Measurements from ENCODE around the gene GLYATL3. TPM values are rescaled to one million over a fixed set of nuclear protein-coding genes. Genes with fewer than 3 reads are reported as not detected.

The GLYATL3 gene
- total and polyA plus RNA-seq, 2 of the 4 experiments (the other 2 are of a cell fraction): not detected

DNA sequence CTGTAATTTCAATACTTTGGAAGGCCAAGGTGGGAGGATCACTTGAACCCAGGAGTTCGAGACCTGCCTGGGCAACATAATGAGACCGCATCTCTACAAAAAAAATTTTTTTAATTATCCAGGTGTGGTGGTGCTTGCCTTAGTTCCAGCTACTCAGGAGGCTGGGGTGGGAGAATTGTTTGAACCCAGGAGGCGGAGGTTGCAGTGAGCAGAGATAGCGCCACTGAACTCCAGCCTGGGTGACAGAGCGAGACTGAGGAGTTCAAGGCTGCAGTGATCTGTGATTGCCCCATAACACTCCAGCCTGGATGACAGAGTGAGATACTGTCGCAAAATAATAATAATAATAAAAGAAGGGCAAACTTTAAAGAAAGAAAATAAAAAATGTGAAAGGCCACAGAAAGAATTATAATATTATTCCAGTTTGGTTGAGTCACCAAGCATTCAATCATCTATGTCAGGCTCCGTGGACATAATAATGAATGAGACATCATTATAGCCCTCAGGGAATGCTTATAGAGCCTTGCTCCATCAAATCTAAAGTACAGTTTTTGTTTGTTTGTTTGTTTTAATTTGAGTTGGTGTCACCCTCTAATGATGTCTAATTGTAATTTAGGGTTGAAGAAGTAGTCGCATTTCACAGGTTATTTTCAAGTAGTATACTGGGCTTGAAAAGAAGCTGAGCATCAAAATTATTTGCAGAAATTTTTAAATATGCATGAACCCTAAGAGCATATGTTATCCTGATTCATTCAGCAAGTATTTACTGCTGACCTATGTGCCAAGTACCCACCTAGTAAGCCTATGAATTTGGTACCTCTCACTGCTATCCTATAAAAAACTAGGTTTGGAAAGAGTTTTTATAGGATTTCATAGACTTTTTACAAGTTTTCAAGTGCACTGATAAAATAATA is 15.1 kb downstream of the GLYATL3 start:
- Histone ChIP-seq H3K14ac (replicated peaks; ENCODE audit: low read depth, low read length) (no peak overlapping the region), H4K8ac (ENCODE audit: low read depth in 2 of 2, low read length in 2 of 2) (no peak overlapping the region), H3K9me3 (ENCODE audit: control insufficient read depth, insufficient read depth, low read length) (no peaks in the 10 kb centered on the region), H3K36me3 (ENCODE audit: control insufficient read depth, insufficient read depth, low read length) (no peaks in the 10 kb centered on the region), H3K4ac (ENCODE audit: low read depth, low read length) (no peak overlapping the region), H2AK5ac (ENCODE audit: low read depth, low read length) (no peak overlapping the region), H3K27ac (ENCODE audit: insufficient read depth, low read length) (no peak overlapping the region), H2BK20ac (ENCODE audit: low read depth, low read length) (no peak overlapping the region), H3K27me3 (ENCODE audit: control insufficient read depth, insufficient read depth, low read length) (no peaks in the 10 kb centered on the region), H4K20me1 (ENCODE audit: insufficient read depth, low read length) (no peaks in the 10 kb centered on the region), H2AK9ac (replicated peaks; ENCODE audit: low read depth, low read length, poor library complexity) (no peak overlapping the region), H2AFZ (replicated peaks; ENCODE audit: low read length, poor library complexity) (no peak overlapping the region), H3K4me1 (ENCODE audit: control insufficient read depth, insufficient read depth, low read length) (no peaks in the 10 kb centered on the region), H3K79me1 (ENCODE audit: low read depth in 1 of 2, low read length in 2 of 2) (no peaks in the 10 kb centered on the region), H2BK120ac (ENCODE audit: low read depth, low read length) (no peak overlapping the region), H4K5ac (ENCODE audit: low read depth, low read length) (no peak overlapping the region), H3K18ac (ENCODE audit: low read depth, low read length) (no peak overlapping the region), H3K4me3 (ENCODE audit: insufficient read depth, low read depth, low read length) (no peak overlapping the region), H2BK15ac (ENCODE audit: low read depth, low read length) (no peak overlapping the region), H4K91ac (ENCODE audit: insufficient read depth, low read depth, low read length) (no peak overlapping the region), H3K9ac (ENCODE audit: low read depth, low read length) (no peak overlapping the region), H2BK5ac (ENCODE audit: low read depth, low read length, poor library complexity, severe bottlenecking) (no peak overlapping the region), H3K23ac (ENCODE audit: low read depth, low read length) (no peak overlapping the region), H3K4me2 (ENCODE audit: low read depth, low read length) (no peak overlapping the region), H3K9me1 (ENCODE audit: insufficient read depth, low read length) (no peaks in the 10 kb centered on the region), H3K56ac (ENCODE audit: extremely low read depth, insufficient read depth, low read length) (no peak overlapping the region)
- ChIA-PET CTCF (interaction anchor here (1.0 kb wide), 1 partner anchor 18 kb away, joined by 3 read pairs; no protein-coding TSS in a partner anchor), POLR2A (ENCODE audit: unreplicated experiment) (no interaction called here)
- dilution Hi-C loops (cut with HindIII; ENCODE audit: low sequenced_read_pairs, unreplicated experiment) (no loop called here), in situ Hi-C loops (cut with MboI; ENCODE audit: low sequenced_read_pairs) (no loop called here), intact Hi-C loops (cut with micrococcal nuclease) (no loop called here)
- no TSS peak for BruUV-seq (replicated peaks)
- ATAC-seq (ENCODE audit: low read depth) (no peak), DNase-seq (no peak)
- 100% methylated on average over 1 of the region's 8 CpGs; no CpG with 5 or more reads in 1 of the 2 experiments for WGBS, 2 experiments (ENCODE audit: extremely low coverage in 2 of 2, insufficient read length in 1 of 2)
- TF ChIP-seq RCOR1 (IDR thresholded peaks at IDR 0.05; ENCODE audit: insufficient replicate concordance, low read length): no peak
- no peak for TF ChIP-seq FOS (IDR thresholded peaks at IDR 0.05; ENCODE audit: low read depth, low read length)
- TF ChIP-seq, protein P1, sequence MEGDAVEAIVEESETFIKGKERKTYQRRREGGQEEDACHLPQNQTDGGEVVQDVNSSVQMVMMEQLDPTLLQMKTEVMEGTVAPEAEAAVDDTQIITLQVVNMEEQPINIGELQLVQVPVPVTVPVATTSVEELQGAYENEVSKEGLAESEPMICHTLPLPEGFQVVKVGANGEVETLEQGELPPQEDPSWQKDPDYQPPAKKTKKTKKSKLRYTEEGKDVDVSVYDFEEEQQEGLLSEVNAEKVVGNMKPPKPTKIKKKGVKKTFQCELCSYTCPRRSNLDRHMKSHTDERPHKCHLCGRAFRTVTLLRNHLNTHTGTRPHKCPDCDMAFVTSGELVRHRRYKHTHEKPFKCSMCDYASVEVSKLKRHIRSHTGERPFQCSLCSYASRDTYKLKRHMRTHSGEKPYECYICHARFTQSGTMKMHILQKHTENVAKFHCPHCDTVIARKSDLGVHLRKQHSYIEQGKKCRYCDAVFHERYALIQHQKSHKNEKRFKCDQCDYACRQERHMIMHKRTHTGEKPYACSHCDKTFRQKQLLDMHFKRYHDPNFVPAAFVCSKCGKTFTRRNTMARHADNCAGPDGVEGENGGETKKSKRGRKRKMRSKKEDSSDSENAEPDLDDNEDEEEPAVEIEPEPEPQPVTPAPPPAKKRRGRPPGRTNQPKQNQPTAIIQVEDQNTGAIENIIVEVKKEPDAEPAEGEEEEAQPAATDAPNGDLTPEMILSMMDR (conservative IDR thresholded peaks at IDR 0.05; ENCODE audit: low read depth, low read length): no peak
- TF ChIP-seq NFE2L2 (IDR thresholded peaks at IDR 0.05; ENCODE audit: low read depth, low read length): no peak
- no peak for TF ChIP-seq MAFK (IDR thresholded peaks at IDR 0.05; ENCODE audit: low read depth, low read length)
- no peak for TF ChIP-seq POLR2A (IDR thresholded peaks at IDR 0.05; ENCODE audit: low read depth, low read length)
- TF ChIP-seq, protein P2, sequence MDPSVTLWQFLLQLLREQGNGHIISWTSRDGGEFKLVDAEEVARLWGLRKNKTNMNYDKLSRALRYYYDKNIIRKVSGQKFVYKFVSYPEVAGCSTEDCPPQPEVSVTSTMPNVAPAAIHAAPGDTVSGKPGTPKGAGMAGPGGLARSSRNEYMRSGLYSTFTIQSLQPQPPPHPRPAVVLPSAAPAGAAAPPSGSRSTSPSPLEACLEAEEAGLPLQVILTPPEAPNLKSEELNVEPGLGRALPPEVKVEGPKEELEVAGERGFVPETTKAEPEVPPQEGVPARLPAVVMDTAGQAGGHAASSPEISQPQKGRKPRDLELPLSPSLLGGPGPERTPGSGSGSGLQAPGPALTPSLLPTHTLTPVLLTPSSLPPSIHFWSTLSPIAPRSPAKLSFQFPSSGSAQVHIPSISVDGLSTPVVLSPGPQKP (IDR thresholded peaks at IDR 0.05; ENCODE audit: borderline replicate concordance, low read depth, low read length): no peak
- TF ChIP-seq RAD21 (IDR thresholded peaks at IDR 0.05; ENCODE audit: low read length): no peak
- no peak for TF ChIP-seq BHLHE40 (IDR thresholded peaks at IDR 0.05; ENCODE audit: low read depth, low read length)
- no peak for TF ChIP-seq CHD1 (IDR thresholded peaks at IDR 0.05; ENCODE audit: low read depth, low read length)
- TF ChIP-seq RFX5 (IDR thresholded peaks at IDR 0.05; ENCODE audit: low read depth, low read length): no peak
- TF ChIP-seq MXI1 (IDR thresholded peaks at IDR 0.05; ENCODE audit: borderline replicate concordance, low read depth, low read length): no peak
- no peak for TF ChIP-seq CEBPB (IDR thresholded peaks at IDR 0.05; ENCODE audit: low read depth, low read length)
- no peak for TF ChIP-seq MAZ (IDR thresholded peaks at IDR 0.05; ENCODE audit: borderline replicate concordance, low read depth, low read length)
- TF ChIP-seq, protein P3, sequence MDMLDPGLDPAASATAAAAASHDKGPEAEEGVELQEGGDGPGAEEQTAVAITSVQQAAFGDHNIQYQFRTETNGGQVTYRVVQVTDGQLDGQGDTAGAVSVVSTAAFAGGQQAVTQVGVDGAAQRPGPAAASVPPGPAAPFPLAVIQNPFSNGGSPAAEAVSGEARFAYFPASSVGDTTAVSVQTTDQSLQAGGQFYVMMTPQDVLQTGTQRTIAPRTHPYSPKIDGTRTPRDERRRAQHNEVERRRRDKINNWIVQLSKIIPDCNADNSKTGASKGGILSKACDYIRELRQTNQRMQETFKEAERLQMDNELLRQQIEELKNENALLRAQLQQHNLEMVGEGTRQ (IDR thresholded peaks at IDR 0.05; ENCODE audit: low read depth, low read length): no peak

Measured in IMR-90 (cell line).